ENCODE measurements around the gene HEPHL1. TPM values are rescaled to one million over a fixed set of nuclear protein-coding genes. Genes with fewer than 3 reads are reported as not detected.

The HEPHL1 gene
- total RNA-seq, 3 donors from 2014 or later (not counting 1 experiment from before 2014, with no cell fraction given) = not detected

DNA sequence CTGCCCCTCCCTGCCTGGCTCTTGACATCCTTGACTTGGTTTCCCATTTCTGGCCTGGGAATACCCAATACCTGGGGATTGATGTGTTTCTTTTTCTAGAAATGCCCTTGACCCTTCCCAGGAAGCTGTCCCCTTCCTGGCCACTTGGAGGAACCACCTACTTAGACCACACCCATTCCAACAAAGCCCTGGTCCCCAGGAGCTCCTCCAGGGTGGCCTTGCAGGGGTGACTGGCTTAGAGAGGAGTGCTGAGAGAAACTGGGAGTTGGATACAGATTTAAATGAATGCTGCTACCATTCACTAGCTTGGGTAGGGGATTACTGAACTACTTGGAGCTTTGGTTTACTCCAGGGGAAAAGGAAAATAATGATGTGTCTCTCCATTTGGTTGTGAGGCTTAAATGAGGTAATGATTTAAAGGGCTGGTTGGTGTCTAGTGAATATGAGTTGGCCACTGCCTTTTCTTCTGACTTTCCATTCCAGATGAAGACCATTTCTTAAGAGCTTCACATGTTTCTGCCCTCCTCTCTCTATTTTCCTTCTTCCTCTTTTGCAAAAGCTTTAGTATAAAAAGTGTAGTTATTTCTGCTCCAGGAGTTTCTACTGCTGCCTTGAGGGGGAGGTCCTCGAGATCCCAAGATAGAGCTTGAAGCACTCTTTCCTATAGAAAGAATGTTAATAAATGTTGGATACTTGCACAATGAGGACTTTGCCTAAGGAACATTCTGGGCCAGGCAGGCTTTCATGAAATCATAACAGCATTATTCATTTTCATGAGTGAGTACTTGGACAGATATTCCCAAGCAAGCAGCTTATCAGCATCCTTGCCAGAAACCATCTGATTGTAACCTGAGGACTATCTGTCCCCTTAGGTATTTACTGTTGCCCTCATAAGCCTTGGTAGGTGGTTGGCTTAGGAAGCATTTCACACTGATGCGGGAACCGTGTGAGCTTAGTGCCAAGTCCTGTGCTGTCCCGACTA is 129.8 kb downstream of the HEPHL1 start:
- Mint-ChIP-seq H3K4me1 (peaks cover 78 to 89% of the 10 kb centered on the region in 2 donors), H3K9me3 (no peaks in the 10 kb centered on the region), H3K36me3 (no peaks in the 10 kb centered on the region), H3K27ac (no peak overlapping the region), H3K4me3 (no peak overlapping the region), H3K27me3 (ENCODE audit: low read depth in 2 of 2) (peaks cover 0 to 3% of the 10 kb centered on the region in 2 donors)
- Histone ChIP-seq H3K36me3 (ENCODE audit: control insufficient read depth, insufficient read depth, low read length) (no peaks in the 10 kb centered on the region), H3K27me3 (ENCODE audit: control insufficient read depth, insufficient read depth, low read length) (no peaks in the 10 kb centered on the region), H3K27ac (ENCODE audit: low read length) (no peak overlapping the region), H3K9me3 (ENCODE audit: control insufficient read depth, insufficient read depth, low read length) (no peaks in the 10 kb centered on the region), H3K4me1 (ENCODE audit: control insufficient read depth, insufficient read depth, low read length) (peaks cover 19% of the 10 kb centered on the region), H3K4me3 (ENCODE audit: low read length) (no peak overlapping the region)
- 84% methylated on average over 4 of the region's 4 CpGs for WGBS (ENCODE audit: insufficient coverage)
- intact Hi-C loops (cut with micrococcal nuclease) = no loop called here
- no peak for ATAC-seq
- TF ChIP-seq, protein P1, sequence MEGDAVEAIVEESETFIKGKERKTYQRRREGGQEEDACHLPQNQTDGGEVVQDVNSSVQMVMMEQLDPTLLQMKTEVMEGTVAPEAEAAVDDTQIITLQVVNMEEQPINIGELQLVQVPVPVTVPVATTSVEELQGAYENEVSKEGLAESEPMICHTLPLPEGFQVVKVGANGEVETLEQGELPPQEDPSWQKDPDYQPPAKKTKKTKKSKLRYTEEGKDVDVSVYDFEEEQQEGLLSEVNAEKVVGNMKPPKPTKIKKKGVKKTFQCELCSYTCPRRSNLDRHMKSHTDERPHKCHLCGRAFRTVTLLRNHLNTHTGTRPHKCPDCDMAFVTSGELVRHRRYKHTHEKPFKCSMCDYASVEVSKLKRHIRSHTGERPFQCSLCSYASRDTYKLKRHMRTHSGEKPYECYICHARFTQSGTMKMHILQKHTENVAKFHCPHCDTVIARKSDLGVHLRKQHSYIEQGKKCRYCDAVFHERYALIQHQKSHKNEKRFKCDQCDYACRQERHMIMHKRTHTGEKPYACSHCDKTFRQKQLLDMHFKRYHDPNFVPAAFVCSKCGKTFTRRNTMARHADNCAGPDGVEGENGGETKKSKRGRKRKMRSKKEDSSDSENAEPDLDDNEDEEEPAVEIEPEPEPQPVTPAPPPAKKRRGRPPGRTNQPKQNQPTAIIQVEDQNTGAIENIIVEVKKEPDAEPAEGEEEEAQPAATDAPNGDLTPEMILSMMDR (IDR thresholded peaks at IDR 0.05) = no peak
- no peak for DNase-seq

DNA sequence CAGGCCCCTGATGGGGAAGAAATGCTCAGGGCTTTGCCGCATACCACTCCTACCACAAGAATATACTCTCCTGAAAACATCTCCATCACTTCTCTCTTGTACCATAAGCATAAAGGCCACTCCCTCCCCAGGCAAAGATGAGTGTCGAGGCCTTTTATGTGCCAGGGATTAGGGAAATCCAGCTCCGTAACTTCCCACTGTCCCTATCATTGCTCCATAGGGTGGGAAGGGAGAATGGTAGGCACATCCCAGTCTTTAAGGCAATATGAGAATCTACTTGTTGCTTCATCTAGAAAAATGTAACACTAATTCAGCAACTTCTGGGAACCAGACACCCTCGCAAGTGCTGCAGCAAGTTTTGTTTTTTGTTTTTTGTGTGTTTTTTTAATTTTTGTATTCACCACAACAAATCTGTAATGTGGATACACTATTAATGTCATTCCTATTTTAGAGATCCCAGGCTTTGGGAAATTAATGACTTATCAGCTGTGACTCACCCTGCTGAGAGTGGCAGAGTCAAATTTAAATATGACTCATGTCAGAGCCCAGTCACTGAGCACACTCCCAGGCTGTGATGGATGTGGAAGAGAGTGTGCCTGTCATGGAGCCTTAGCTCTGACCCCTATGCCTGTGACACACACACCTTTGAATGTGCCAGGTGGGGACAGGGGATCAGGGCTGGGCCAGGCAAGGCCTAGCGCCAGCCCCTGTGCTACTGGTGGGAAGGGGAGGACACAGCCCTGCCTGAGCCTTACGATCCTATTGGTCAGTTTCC is 130.9 kb downstream of the HEPHL1 start:
- H3K27me3 Mint-ChIP-seq (ENCODE audit: low read depth in 2 of 2) = peaks cover 0 to 3% of the 10 kb centered on the region in 2 donors
- intact Hi-C loops (cut with micrococcal nuclease) = no loop called here
- no peak overlapping the region for H3K27ac ChIP-seq (ENCODE audit: low read length)
- 92% methylated on average over 3 of the region's 6 CpGs for WGBS (ENCODE audit: insufficient coverage)
- no peak overlapping the region for H3K4me3 ChIP-seq (ENCODE audit: low read length)
- TF ChIP-seq, protein P1 (IDR thresholded peaks at IDR 0.05) = no peak
- H3K9me3 Mint-ChIP-seq = no peaks in the 10 kb centered on the region
- H3K9me3 ChIP-seq (ENCODE audit: control insufficient read depth, insufficient read depth, low read length) = no peaks in the 10 kb centered on the region
- peaks cover 67 to 78% of the 10 kb centered on the region in 2 donors for H3K4me1 Mint-ChIP-seq
- H3K27ac Mint-ChIP-seq = peak overlapping the region in 1 of 2 donors; percentile 11
- peaks cover 19% of the 10 kb centered on the region for H3K4me1 ChIP-seq (ENCODE audit: control insufficient read depth, insufficient read depth, low read length)
- H3K4me3 Mint-ChIP-seq = no peak overlapping the region
- H3K36me3 ChIP-seq (ENCODE audit: control insufficient read depth, insufficient read depth, low read length) = no peaks in the 10 kb centered on the region
- H3K36me3 Mint-ChIP-seq = no peaks in the 10 kb centered on the region
- peak in 1 of 3 donors; percentile 32 for ATAC-seq
- no peaks in the 10 kb centered on the region for H3K27me3 ChIP-seq (ENCODE audit: control insufficient read depth, insufficient read depth, low read length)
- no peak for DNase-seq

DNA sequence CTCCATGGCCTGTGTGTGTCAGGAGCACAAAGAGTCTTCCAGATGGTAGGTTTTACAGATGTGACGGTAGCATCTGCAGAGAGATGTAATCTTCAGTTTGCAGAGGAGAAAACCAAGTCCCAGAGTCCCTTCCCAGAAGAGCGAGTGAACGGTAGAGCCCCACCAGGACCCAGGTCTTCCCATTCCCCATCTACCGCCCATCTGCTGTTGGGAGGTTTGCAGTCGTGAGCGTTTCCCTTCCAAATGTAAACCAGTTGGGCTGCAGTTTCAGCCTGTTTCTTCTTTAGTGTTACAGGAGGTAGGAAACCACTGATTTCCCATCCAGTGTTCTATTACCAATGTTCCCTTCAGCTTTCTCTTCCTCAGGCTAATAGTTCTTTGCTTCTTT is 131.5 kb downstream of the HEPHL1 start:
- ATAC-seq (no peak), DNase-seq (no peak)
- Histone ChIP-seq H3K36me3 (ENCODE audit: control insufficient read depth, insufficient read depth, low read length) (no peaks in the 10 kb centered on the region), H3K4me3 (ENCODE audit: low read length) (no peak overlapping the region), H3K9me3 (ENCODE audit: control insufficient read depth, insufficient read depth, low read length) (no peaks in the 10 kb centered on the region), H3K4me1 (ENCODE audit: control insufficient read depth, insufficient read depth, low read length) (peaks cover 15% of the 10 kb centered on the region), H3K27me3 (ENCODE audit: control insufficient read depth, insufficient read depth, low read length) (no peaks in the 10 kb centered on the region), H3K27ac (ENCODE audit: low read length) (no peak overlapping the region)
- H3K27me3 Mint-ChIP-seq (ENCODE audit: low read depth in 2 of 2) = peaks cover 0 to under 1% of the 10 kb centered on the region in 2 donors
- 83% methylated on average over 4 of the region's 6 CpGs for whole genome bisulfite sequencing (ENCODE audit: insufficient coverage)
- no peak overlapping the region for H3K4me3 Mint-ChIP-seq
- H3K36me3 Mint-ChIP-seq = no peaks in the 10 kb centered on the region
- peaks cover 61 to 72% of the 10 kb centered on the region in 2 donors for H3K4me1 Mint-ChIP-seq
- TF ChIP-seq, protein P1 (IDR thresholded peaks at IDR 0.05) = no peak
- intact Hi-C loops (cut with micrococcal nuclease) = no loop called here
- H3K9me3 Mint-ChIP-seq = no peaks in the 10 kb centered on the region
- H3K27ac Mint-ChIP-seq = peak overlapping the region in 1 of 2 donors; percentile 11
